ENCODE data around the gene NELFB. TPM values are rescaled to one million over a fixed set of nuclear protein-coding genes. Genes with fewer than 3 reads are reported as not detected.

The NELFB gene
- polyA plus RNA-seq, 1 experiment, result 51.9 TPM

DNA sequence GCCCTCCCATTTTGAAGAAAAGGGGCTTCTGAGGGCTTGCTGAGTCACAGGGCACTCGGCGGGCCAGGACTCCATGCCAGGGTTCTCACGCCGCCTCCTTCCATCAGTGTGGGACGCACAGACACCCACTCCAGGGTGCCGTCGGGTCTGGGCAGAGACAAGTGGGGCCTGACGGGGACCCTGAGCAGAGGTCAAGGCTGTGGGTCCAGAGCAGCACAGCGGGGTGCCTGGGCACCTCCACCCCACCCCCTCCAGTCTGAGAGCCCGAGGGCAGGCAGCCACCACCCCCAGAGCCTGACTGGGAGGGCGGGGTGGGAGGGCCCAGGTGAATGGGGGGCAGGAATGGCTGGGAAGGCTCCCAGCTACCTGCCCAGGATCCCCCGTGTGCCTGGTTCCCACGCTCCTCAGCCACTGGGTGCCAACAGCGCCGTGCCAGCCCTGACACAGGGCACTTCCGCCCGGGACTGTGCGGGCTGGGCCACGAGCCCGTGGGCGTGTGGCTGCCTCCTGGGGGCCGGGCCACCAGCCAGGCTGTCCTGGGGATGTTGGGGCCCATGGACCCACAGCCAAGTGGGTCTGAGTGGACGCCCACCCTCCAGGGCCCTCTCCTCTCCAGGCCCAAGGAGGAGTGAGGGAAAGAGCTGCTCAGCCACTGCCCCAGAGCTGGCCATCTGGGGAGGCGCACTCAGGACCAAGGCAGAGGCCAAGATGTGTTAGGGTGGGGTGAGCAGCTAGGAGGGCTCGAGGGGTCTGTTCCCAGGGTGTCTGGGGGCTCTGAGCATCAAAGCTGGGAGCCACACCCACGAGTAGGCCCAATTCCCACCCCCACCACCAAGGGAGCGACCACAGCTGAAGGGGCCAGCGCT, 57.1 kb downstream of the NELFB start:
- H3K36me3 ChIP-seq (ENCODE audit: control insufficient read depth, insufficient read depth, low read length), result no peaks in the 10 kb centered on the region
- no peak for DNase-seq (ENCODE audit: low read depth)
- no peaks in the 10 kb centered on the region for H3K27me3 ChIP-seq (ENCODE audit: control insufficient read depth, insufficient read depth, low read length)
- no peak overlapping the region for H3K4me3 ChIP-seq (ENCODE audit: low read depth, low read length)
- ChIA-PET CTCF (interaction anchor here (1.6 kb wide), 1 partner anchor 10 kb away, joined by 5 read pairs; the partner anchor contains the start of gene NRARP), POLR2A (no interaction called here)
- TF ChIP-seq, protein P1, sequence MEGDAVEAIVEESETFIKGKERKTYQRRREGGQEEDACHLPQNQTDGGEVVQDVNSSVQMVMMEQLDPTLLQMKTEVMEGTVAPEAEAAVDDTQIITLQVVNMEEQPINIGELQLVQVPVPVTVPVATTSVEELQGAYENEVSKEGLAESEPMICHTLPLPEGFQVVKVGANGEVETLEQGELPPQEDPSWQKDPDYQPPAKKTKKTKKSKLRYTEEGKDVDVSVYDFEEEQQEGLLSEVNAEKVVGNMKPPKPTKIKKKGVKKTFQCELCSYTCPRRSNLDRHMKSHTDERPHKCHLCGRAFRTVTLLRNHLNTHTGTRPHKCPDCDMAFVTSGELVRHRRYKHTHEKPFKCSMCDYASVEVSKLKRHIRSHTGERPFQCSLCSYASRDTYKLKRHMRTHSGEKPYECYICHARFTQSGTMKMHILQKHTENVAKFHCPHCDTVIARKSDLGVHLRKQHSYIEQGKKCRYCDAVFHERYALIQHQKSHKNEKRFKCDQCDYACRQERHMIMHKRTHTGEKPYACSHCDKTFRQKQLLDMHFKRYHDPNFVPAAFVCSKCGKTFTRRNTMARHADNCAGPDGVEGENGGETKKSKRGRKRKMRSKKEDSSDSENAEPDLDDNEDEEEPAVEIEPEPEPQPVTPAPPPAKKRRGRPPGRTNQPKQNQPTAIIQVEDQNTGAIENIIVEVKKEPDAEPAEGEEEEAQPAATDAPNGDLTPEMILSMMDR (IDR thresholded peaks at IDR 0.05; ENCODE audit: insufficient read depth, low read depth, low read length), result no peak

DNA sequence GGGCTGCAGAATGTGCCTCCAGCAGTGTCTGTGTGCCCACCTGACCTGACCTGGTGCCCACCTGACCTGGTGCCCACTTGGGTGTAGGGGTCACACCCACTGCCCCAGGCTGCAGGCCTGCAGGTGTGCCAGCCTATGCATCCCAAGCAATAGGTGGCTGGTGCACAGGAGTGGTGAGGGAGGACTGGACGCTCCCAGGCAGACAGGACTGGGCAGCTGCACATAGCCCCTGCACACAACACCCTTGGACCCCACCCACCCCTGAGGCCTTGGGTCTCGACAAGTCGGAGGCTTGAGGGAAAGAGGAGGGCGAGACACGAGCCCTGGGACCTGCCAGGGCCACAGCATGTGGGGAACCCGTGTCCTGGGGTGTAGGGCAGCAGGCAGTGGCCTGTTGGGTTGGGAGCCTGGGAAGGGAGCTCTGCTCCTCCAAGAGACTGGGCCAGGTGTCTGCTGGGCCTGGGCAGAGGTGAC, 57.8 kb downstream of the NELFB start:
- POLR2A ChIA-PET, result no interaction called here

DNA sequence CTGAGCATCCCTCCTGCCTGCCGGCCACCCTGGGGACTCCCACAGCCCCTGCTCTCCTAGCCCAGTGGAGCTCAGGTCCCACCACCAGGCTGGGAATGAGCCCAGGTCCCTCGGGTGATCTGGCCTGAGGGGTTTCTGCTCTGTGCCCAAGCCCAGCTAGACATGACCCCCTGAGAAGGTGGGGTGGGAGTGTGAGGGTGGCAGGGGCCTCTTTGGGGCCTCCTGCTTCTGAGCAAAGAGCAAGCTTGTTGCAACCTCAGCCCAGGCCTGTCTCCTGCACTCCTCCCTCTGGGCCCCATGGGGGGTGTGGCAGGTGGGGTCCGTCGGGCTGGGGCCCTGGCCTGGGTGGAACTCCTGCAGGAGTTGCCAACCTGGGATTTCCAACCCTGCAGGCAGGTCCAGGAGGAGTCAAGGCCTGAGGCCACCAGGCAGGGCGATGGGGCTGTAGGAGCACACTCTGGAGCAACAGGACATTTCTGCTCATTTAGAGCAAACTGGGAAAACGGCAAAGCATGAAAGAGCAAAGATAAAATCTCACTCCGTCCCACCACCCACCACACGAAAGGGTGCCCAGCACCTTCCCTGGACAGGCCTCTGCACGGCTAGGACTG, 58.3 kb downstream of the NELFB start:
- Histone ChIP-seq H3K36me3 (ENCODE audit: control insufficient read depth, insufficient read depth, low read length) (no peaks in the 10 kb centered on the region), H3K4me3 (ENCODE audit: low read depth, low read length) (no peak overlapping the region), H3K27me3 (ENCODE audit: control insufficient read depth, insufficient read depth, low read length) (no peaks in the 10 kb centered on the region)
- TF ChIP-seq, protein P1 (IDR thresholded peaks at IDR 0.05; ENCODE audit: insufficient read depth, low read depth, low read length), result no peak
- ChIA-PET POLR2A (no interaction called here), CTCF (interaction anchor here (1.6 kb wide), 1 partner anchor 12 kb away, joined by 5 read pairs; the partner anchor contains the start of gene NRARP)
- no peak for DNase-seq (ENCODE audit: low read depth)

More for the DNA sequence above, 57.8 kb downstream of the NELFB start:
- Histone ChIP-seq H3K27me3 (ENCODE audit: control insufficient read depth, insufficient read depth, low read length) (no peaks in the 10 kb centered on the region), H3K4me3 (ENCODE audit: low read depth, low read length) (no peak overlapping the region), H3K36me3 (ENCODE audit: control insufficient read depth, insufficient read depth, low read length) (no peaks in the 10 kb centered on the region)
- DNase-seq (ENCODE audit: low read depth), result no peak
- TF ChIP-seq, protein P1 (IDR thresholded peaks at IDR 0.05; ENCODE audit: insufficient read depth, low read depth, low read length), result no peak
- CTCF ChIA-PET, result interaction anchor here (1.6 kb wide), 1 partner anchor 11 kb away, joined by 5 read pairs; the partner anchor contains the start of gene NRARP

DNA sequence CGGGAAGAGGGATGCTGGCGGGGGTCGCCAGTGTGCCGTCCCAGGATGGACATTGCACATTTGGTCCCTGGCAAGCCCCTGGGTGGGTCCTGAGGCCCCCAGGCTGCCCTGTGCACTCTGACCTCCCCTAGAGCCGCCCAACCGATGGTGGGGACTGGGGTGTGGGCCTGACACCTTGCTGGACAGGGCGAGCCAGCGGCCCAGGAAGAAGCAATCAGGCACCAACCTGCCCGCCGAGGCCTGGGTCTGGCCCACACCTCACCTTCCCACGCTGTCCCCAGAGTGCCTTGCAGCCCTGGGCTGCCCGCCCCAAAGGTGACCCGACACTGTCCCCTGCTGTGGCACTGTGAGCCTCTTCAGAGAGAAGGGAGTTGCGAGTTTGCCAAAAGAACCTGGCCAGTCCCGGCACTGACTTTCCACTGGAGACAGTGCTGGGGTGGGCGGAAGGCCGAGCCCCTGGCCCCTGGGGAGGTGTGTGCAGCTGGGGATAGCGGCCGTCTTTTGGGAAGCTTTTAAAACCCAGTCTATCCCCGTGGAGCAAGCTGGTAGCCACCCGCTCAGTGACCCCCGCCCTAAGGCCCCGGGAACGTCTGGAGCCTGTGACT, 58.9 kb downstream of the NELFB start:
- POLR2A ChIA-PET, result no interaction called here
- Histone ChIP-seq H3K4me3 (ENCODE audit: low read depth, low read length) (no peak overlapping the region), H3K27me3 (ENCODE audit: control insufficient read depth, insufficient read depth, low read length) (no peaks in the 10 kb centered on the region), H3K36me3 (ENCODE audit: control insufficient read depth, insufficient read depth, low read length) (no peaks in the 10 kb centered on the region)
- TF ChIP-seq, protein P1 (IDR thresholded peaks at IDR 0.05; ENCODE audit: insufficient read depth, low read depth, low read length), result no peak
- no peak for DNase-seq (ENCODE audit: low read depth)
- CTCF ChIA-PET, result no interaction called here
